ENCODE results near the gene PGAP2. TPM values are rescaled to one million over a fixed set of nuclear protein-coding genes. Genes with fewer than 3 reads are reported as not detected.

The PGAP2 gene
- total RNA-seq, 1 experiment from 2014 or later, result 37.4 TPM

GRCh38 chr11:3840004-3840869 is 31.9 kb downstream of the PGAP2 start:
- no peak overlapping the region for H3K27ac ChIP-seq (ENCODE audit: insufficient read length, low read depth, low read length)
- H3K27ac Mint-ChIP-seq, result no peak overlapping the region; a peak in 1 of 7 replicates
- H3K79me2 ChIP-seq (ENCODE audit: insufficient read depth, low read length), result peaks cover 2% of the 10 kb centered on the region; the same call in 1 of the 2 replicates
- peak overlapping the region; percentile 25; the same call in 1 of the 2 replicates for H3K14ac ChIP-seq (ENCODE audit: insufficient read depth, low read length)
- H2AK5ac ChIP-seq (ENCODE audit: insufficient read length, low read length), result no peak overlapping the region
- no peak overlapping the region for H3T11ph ChIP-seq (ENCODE audit: low read length)
- H4K5ac ChIP-seq (ENCODE audit: insufficient read length, low read depth, low read length), result no peak overlapping the region
- H3K23ac ChIP-seq (ENCODE audit: insufficient read length, low read depth, low read length), result no peak overlapping the region
- no peak overlapping the region for H3K18ac ChIP-seq (ENCODE audit: insufficient read length, low read depth, low read length)
- peak overlapping the region; percentile 41 for H3K9ac ChIP-seq (ENCODE audit: extremely low read depth, insufficient read length, low read length)
- H3K4ac ChIP-seq (ENCODE audit: low read depth, low read length), result no peak overlapping the region
- peaks cover 35 to 36% of the 10 kb centered on the region in 2 experiments for H3K4me1 Mint-ChIP-seq
- no peak overlapping the region for H2BK120ac ChIP-seq (ENCODE audit: low read depth, low read length, poor library complexity, severe bottlenecking)
- TF ChIP-seq CTCF (conservative IDR thresholded peaks at IDR 0.05), result no peak
- H3K79me1 ChIP-seq (ENCODE audit: insufficient read depth, low read depth, low read length, poor library complexity, severe bottlenecking), result no peaks in the 10 kb centered on the region
- peaks cover 7% of the 10 kb centered on the region for H3K23me2 ChIP-seq (ENCODE audit: insufficient read length, low read depth, low read length, poor library complexity, severe bottlenecking)
- no peak overlapping the region for H4K8ac ChIP-seq (replicated peaks; ENCODE audit: insufficient read length, low read depth, low read length)
- H3K4me3 Mint-ChIP-seq, result peak overlapping the region; percentile 84 to 92
- peaks cover 1 to 10% (median 7%) of the 10 kb centered on the region in 3 experiments; a peak in 4 of 7 replicates for H3K36me3 Mint-ChIP-seq (ENCODE audit: insufficient read depth in 1 of 3, low read depth in 3 of 3)
- H4K20me1 ChIP-seq (ENCODE audit: control insufficient read depth, insufficient read depth, insufficient read length), result peaks cover 4% of the 10 kb centered on the region
- H2BK5ac ChIP-seq (ENCODE audit: insufficient read length, low read length), result no peak overlapping the region
- peak overlapping the region; percentile 70 for H3K4me2 ChIP-seq (ENCODE audit: insufficient read depth, insufficient read length, low read length)
- H3K9me3 Mint-ChIP-seq, result no peaks in the 10 kb centered on the region; a peak in 1 of 5 replicates
- no peak overlapping the region for H2BK20ac ChIP-seq (ENCODE audit: low read depth, low read length, poor library complexity, severe bottlenecking)
- no peak for DNase-seq
- no peak overlapping the region for H4K91ac ChIP-seq (ENCODE audit: insufficient read length, low read depth, low read length)
- no CpG with 5 or more reads among the region's 46 CpGs for WGBS (ENCODE audit: extremely low coverage, insufficient read length, low lambda C conversion rate)
- H3K9me3 ChIP-seq (ENCODE audit: control insufficient read depth, low read depth, low read length), result no peaks in the 10 kb centered on the region
- H3K56ac ChIP-seq (ENCODE audit: insufficient read length, low read depth, low read length), result no peak overlapping the region
- H3K27me3 Mint-ChIP-seq (ENCODE audit: low read depth), result peaks cover 16% of the 10 kb centered on the region
- H3K4me1 ChIP-seq (ENCODE audit: insufficient read depth, low read length), result peaks cover 8% of the 10 kb centered on the region; the same call in 1 of the 2 replicates
- H3K27me3 ChIP-seq (ENCODE audit: insufficient read depth, low read length), result no peaks in the 10 kb centered on the region; the same call in 1 of the 2 replicates
- H2AFZ ChIP-seq (ENCODE audit: low read length), result no peak overlapping the region
- no peak overlapping the region for H2BK12ac ChIP-seq (ENCODE audit: insufficient read length, low read depth, low read length)
- H2BK15ac ChIP-seq (ENCODE audit: low read depth, low read length), result no peak overlapping the region
